KOPT-K1 (cell line): ENCODE results near the gene PDCD5.
"Not testable (repeated sequence)": the region's sequence is repeated elsewhere in the genome, so short reads cannot be mapped to it uniquely, and the experiment has no call there.

Experiments used
- H3K27ac ChIP-seq: fragments of 200-600 bp; sonication (generic); 2 replicates; pipeline ENCODE4 v1.5.1; 2016; ENCODE audit warnings: antibody characterized with exemption, mild to moderate bottlenecking, low read depth, low read length; ENCODE audit not compliant: poor library complexity, severe bottlenecking
- H3K36me3 ChIP-seq: fragments of 200-600 bp; sonication (generic); 2 replicates; pipeline ENCODE4 v1.5.1; 2017; ENCODE audit warnings: antibody characterized with exemption, mild to moderate bottlenecking, low read length, moderate library complexity; ENCODE audit not compliant: insufficient read depth
- H3K9me3 ChIP-seq: fragments of 200-600 bp; sonication (generic); 2 replicates; pipeline ENCODE4 v1.5.1; 2017; ENCODE audit warnings: antibody characterized with exemption, low read length, mild to moderate bottlenecking; ENCODE audit not compliant: insufficient read depth, poor library complexity, severe bottlenecking

The PDCD5 gene, protein sequence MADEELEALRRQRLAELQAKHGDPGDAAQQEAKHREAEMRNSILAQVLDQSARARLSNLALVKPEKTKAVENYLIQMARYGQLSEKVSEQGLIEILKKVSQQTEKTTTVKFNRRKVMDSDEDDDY

DNA sequence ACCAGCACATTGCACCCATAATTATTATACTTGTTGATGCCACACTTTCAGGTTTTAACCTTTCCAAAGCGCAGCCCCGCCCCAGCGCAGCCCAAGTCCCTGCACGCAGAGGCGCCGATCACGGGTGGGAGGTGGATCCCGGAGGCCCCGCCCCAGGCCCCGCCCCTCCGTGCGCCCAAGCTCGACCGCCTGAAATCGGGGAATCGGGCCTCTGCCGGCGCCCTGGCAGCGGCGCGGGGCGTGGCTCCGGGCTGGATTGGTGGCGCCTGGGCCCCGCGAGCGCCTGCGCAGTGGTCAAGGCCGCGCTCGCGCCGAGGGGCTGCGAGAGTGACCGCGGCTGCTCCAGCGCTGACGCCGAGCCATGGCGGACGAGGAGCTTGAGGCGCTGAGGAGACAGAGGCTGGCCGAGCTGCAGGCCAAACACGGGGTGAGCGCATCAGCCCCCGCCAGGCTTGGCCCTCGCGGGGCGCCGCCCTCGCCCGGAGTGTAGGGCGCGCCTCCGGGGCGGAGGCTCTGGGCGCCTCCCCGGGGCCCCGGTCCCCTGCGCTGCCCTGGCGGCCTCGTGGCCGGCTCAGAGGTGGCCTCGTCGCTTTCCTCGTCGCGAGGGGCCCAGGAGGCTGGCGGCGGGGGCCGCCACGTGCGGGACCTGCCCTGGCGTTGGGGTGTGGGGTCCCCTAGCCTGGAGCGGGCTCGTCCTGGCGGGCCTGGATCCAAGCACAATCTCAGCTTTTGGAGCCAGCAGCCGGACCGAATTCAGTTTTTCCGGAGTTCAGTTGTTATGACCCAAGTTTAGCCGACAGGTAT lies at the start of gene PDCD5:
Gene PDCD5, plus strand, starts transcription at position 290 of the 804 bp plus-strand sequence. Its CDS starts 72 bp downstream, at position 362.
- no peaks in the 10 kb centered on the region for H3K9me3 ChIP-seq
- H3K36me3 ChIP-seq, result peaks cover 37% of the 10 kb centered on the region
- H3K27ac ChIP-seq, result peak within 1 kb of the TSS; percentile 75

DNA sequence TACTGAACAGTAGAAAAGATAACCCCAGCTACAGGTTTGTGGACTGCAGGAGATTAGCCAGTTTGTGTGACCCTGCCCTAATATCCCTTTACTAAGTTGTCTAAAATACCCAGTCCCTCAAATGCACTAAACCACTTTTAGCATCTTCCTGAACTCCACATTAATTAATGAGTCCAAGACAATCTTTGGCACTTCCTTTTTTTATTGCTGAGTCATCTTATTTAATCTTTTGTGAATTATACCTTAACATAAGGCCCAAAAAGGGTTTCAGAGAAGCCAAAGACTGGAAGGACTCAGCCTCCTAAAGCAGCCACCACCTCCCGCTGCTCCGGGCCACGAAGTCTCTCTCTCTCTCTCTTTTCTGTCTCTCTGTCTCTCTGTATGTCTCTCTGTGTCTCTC lies 48.8 kb upstream of the PDCD5 start:
- peaks cover 30% of the 10 kb centered on the region for H3K9me3 ChIP-seq
- H3K27ac ChIP-seq, result no peak overlapping the region
- H3K36me3 ChIP-seq, result no peaks in the 10 kb centered on the region

DNA sequence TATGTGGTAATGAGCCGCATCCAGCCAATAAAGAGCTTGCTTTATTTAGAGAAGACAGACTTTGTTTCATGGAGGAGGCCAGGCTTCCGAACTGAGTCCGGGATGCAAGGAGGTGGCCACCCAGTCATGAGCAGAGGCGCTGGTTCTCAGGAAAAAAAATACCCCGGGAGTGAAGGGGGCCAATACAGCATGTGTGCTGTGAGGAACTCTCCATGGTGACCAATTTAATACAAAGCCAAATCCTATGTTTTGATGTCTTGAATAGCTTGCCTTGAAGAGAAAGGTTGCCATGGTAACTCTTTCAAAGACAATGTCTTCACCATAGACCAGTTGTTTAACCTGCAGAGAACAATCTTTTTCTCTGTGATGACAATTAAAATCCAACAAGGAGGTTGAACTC lies 43.4 kb upstream of the PDCD5 start:
- peaks cover 17% of the 10 kb centered on the region for H3K9me3 ChIP-seq
- H3K27ac ChIP-seq, result no peak overlapping the region
- no peaks in the 10 kb centered on the region for H3K36me3 ChIP-seq

DNA sequence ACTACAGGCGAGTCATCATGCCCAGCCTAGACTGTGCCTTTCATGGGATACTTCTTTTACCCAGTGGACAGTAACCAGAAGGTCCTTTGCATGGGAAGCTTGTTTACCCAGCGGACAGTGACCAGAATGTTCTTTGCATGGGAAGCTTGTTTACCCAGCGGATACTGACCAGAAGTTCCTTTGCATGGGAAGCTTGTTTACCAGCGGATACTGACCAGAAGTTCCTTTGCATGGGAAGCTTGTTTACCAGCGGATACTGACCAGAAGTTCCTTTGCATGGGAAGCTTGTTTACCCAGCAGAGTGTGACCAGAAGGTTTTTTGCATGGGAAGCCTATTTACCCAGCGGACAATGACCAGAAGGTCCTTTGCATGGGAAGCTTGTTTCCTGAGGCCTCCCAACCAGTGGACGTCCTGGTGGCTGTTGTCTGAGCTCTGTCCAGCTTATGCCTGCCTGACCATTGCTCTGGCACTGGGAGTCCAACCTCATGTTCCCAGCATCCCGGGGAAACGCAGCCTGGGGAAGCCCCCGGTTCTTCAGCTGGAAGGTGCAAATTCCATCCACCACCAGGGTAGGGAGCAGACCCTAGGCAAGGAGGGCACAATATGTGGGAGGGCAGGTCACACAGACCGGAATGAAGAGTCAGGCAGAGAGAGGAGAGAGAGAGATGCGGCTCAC lies 41.6 kb upstream of the PDCD5 start:
- H3K27ac ChIP-seq, result no peak overlapping the region
- peaks cover 10% of the 10 kb centered on the region for H3K9me3 ChIP-seq
- no peaks in the 10 kb centered on the region for H3K36me3 ChIP-seq

DNA sequence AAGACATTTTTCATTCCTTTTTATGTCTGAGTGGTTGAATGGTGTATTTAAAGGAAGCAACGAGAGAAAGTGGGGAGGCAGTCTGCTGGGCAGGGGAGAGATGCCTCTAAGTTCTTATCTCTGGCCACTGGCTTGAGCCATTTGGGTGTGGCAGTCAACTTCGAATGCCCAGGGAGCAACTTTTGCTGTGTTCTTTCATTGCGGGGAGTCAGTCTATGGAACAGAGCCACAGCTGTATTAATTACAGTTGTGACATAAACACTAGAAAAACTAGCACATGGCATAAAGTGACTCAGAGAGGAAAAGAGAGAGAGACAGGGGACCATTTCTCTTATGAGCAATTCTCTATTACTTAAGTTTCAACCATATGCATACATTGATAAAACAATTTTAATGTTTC lies 40.4 kb upstream of the PDCD5 start:
- no peak overlapping the region for H3K27ac ChIP-seq
- H3K9me3 ChIP-seq, result no peaks in the 10 kb centered on the region
- H3K36me3 ChIP-seq, result no peaks in the 10 kb centered on the region

DNA sequence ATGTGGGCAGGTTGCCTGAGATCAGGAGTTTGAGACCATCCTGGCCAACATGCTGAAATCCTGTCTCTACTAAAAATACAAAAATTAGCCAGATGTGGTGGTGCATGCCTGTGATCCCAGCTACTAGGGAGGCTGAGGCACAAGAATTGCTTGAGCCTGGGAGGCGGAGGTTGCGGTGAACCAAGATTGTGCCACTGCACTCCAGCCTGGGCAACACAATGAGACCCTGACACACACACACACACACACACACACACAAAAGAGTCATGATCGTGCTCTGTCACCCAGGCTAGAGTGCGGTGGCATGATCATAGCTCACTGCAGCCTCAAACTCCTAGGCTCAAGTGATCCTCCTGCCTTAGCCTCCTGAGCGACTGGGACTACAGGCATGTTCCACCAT lies 39.6 kb upstream of the PDCD5 start:
- not testable (repeated sequence) for H3K36me3 ChIP-seq, H3K27ac ChIP-seq, H3K9me3 ChIP-seq

DNA sequence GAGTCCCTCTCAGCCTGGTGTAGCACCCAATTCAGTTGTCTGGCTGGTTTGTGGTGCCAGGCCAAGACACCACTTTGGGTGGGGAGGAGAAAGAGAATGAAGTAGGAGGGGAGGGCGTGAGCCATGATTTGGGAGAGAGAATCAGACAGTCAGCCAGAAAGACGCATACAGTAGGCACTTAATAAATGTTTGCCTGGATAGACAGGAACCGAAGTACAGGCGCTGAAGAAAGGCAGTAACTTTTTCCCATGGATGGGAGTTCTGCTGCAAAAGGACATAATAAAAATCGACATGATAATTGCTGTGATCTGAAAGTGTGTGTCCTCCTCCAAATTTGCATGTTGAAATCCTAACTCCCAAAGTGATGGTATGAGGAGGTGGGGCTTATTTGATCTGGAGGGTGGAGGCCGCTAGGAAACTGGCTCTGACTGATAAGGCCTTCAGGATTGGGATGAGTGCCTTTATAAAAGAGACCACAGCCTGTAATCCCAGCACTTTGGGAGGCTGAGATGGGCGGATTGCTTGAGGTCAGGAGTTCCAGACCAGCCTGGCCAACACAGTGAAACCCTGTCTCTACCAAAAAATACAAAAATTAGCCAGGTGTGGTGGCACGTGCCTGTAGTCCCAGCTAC lies 38.4 kb upstream of the PDCD5 start:
- Histone ChIP-seq H3K36me3 (no peaks in the 10 kb centered on the region), H3K9me3 (no peaks in the 10 kb centered on the region), H3K27ac (no peak overlapping the region)

DNA sequence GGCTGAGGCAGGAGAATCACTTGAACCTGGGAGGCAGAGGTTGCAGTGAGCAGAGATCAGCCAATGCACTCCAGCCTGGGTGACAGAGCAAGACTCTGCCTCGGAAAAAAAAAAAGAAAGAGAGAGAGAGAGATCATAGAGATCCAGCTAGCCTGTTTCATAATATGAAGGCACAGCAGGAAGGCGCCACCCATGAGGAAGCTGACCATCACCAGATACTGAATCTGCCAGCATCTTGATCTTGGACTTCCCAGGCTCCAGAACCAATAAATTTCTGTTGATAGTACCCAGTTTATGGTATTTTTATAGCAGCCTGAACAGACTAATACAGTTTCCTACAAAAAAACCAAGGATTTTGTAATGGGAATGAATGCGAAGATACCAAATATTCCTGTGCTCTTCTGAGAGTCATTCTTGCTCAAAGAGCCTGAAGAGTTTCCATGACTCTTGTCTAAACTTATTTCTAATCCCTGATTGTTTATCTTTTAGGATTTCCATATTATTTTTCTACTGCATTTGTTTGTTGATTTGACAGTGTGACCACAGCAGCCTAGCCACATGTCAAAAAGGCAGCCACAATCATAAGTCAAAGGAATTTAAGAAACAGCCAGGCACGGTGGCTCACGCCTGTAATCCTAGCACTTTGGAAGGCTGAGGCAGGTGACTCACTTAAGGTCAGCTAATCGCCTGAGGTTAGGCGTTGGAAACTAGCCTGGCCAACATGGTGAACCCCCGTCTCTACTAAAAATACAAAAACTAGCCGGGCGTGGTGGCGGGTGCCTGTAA lies 37.7 kb upstream of the PDCD5 start:
- Histone ChIP-seq H3K27ac (no peak overlapping the region), H3K36me3 (no peaks in the 10 kb centered on the region), H3K9me3 (no peaks in the 10 kb centered on the region)

DNA sequence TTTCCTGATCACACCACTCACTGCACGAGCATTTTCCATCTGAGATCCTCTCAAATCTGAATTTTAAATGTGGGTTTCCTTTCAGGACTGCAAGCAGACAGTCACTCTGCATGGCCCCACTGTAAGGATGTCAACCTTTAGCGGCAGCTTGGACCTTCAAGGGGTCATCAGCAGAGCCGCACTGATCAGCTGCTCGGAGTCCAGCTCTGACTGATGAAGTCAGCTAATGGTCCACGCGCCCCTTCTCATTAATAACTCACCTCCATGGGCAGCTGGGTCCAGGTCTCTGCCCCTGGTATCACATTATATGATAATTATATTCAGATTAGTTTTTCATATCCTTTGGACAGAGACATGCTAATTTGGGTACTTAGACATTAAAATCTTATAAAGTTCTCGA lies 36.1 kb upstream of the PDCD5 start:
- Histone ChIP-seq H3K9me3 (no peaks in the 10 kb centered on the region), H3K36me3 (no peaks in the 10 kb centered on the region), H3K27ac (no peak overlapping the region)

DNA sequence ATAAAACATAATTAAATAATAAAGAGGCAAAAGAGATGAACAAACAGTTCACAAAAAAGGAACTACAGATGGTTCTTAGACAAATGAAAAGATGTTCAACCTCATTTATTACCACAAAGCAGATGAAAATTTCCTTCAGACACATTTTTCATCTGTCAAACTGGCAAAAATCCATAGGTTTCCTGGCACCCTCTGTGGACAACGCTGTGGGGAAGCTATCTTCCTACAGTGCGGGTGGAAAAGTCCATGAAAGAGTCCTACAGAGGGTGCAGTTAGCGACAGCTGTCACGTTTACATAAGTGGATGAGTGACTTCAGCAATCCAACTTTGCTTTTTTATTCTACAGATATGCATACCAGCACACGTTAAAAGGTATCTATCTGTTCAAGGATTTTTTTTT lies 30.3 kb upstream of the PDCD5 start:
- Histone ChIP-seq H3K36me3 (no peaks in the 10 kb centered on the region), H3K27ac (no peak overlapping the region), H3K9me3 (no peaks in the 10 kb centered on the region)

DNA sequence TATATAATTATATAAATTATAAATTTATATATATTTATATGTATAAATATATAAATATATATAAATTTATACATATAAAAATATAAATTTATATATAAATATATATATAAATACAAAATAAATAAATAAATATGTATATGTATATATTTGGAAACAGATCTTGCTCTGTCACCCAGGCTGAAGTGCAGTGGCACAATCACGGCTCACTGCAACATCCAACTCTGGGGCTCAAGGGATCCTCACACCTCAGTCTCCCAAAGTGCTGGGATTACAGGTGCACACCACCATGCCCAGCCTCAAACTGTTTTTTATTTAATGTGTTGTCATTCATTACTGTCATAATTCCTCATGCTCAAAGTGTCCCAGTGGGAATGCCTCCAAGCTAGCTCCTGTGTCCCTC lies 25.2 kb upstream of the PDCD5 start:
- Histone ChIP-seq H3K36me3 (no peaks in the 10 kb centered on the region), H3K9me3 (no peaks in the 10 kb centered on the region), H3K27ac (no peak overlapping the region)

DNA sequence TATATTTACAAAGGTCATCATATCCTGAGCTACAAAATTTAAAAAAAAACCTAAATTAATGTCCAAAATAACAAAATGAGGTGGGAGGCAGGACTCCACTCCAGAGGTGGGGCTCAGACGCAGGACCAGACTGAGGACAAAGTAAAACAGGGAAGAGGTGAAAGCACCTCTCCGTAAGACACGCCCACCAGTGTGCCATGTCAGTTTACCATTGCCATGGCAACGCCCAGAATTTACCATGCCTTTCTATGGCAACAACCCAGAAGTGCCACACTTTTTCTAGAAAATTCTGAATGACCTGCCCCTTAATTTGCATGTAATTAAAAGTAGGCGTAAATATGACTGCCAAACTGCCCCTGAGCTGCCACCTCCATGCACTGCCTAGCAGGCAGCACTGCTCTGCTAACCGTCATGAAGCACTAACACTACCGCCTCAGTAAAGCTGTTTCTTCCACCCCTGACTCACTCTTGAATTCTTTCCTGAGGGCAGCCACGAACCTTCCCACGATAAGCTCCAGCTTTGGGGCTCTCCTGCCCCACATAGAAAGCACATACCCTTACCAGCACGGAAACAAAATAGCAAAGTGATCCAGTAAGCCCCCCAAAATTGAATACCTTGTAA lies 22.3 kb upstream of the PDCD5 start:
- Histone ChIP-seq H3K27ac (no peak overlapping the region), H3K9me3 (no peaks in the 10 kb centered on the region), H3K36me3 (no peaks in the 10 kb centered on the region)

DNA sequence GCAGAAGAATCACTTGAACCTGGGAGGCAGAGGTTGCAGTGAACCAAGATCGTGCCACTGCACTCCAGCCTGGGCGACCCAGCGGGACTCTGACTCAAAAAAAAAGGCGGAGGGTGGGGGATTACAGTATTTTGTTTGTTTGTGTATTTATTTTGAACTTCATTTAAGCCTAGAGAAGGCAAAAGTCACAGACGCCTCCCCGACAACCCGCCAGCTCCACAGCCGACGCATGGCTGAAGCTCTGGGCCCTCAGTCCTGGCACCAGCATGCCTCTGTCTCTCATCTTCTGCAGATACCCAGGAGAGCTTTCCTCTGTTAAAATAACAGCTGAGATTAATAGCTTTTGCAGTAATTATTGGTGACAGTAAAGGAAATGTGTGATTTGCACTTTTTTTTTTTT lies 17.2 kb upstream of the PDCD5 start:
- Histone ChIP-seq H3K27ac (no peak overlapping the region), H3K9me3 (no peaks in the 10 kb centered on the region), H3K36me3 (no peaks in the 10 kb centered on the region)

DNA sequence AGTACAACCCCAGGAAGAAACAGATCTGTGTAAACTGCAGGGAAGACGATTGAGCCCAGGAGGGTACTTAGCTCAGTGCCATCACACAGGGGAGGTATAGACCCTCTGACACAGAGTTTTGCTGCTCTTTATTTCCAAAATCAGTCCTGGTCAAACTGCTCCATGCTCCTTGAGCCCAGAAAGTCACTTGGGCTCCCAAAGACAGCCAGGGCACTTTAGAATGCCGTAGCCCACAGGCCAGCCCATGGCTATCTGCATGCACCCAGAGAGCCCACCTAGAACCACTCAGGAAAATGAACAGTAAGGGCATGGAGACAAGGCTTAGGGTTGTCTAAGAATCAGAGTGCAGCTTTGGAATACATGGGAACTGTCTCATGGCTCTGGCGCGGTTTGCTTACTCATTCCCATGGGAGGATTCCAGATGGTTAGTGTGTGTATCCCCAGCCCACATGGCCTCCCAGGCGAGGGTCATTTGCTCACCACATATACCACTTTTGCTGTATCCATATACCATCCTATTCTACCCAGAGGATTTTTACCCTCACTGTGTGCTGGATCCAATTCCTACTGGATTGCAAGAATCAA lies 14.7 kb upstream of the PDCD5 start:
- no peak overlapping the region for H3K27ac ChIP-seq
- H3K9me3 ChIP-seq, result no peaks in the 10 kb centered on the region
- no peaks in the 10 kb centered on the region for H3K36me3 ChIP-seq
